Occipital lobe (tissue), 2 donors: Measurements from ENCODE around the gene TEX28. TPM values are rescaled to one million over a fixed set of nuclear protein-coding genes. Genes with fewer than 3 reads are reported as not detected.
"Not testable (repeated sequence)": the region's sequence is repeated elsewhere in the genome, so short reads cannot be mapped to it uniquely, and the experiment has no call there.

Experiments
- DNase-seq: peaks from one replicate; lab custom pipeline; 2025; lab: John Stamatoyannopoulos, UW
- total RNA-seq: library from RNA; depleted of rRNA; stranded (reverse); fragments of >200 nt; gene quantifications from one replicate; pipeline ENCODE4 v1.2.3, GENCODE V29; 2014

TEX28 gene
- total RNA-seq, 1 donor from 2014 or later = not detected

GRCh38 chrX:154247377-154248045 lies 47.4 kb downstream of the TEX28 start:
- not testable (repeated sequence) for DNase-seq

GRCh38 chrX:154239982-154240503 lies 54.9 kb downstream of the TEX28 start:
- DNase-seq = not testable (repeated sequence)

- not testable (repeated sequence) for DNase-seq
These were observed 55.9 kb downstream of the TEX28 start for GRCh38 chrX:154238939-154239559.

GRCh38 chrX:154233620-154234019 lies 61.3 kb downstream of the TEX28 start:
- not testable (repeated sequence) for DNase-seq

- DNase-seq = not testable (repeated sequence)
These were observed 63.5 kb downstream of the TEX28 start for GRCh38 chrX:154231443-154231842.

- DNase-seq = not testable (repeated sequence)
These were observed 68.2 kb downstream of the TEX28 start for GRCh38 chrX:154226706-154227105.

- not testable (repeated sequence) for DNase-seq
These were observed 69.6 kb downstream of the TEX28 start for GRCh38 chrX:154225292-154225691.

Other genes starting within 250 kb of the TEX28 start
- gene MECP2, start 197.4 kb downstream of the TEX28 start, total RNA-seq = 27.0 TPM
- not detected for gene OPN1LW, start 150.9 kb downstream of the TEX28 start, total RNA-seq
- not detected for gene OPN1MW, start 112.5 kb downstream of the TEX28 start, total RNA-seq
- not detected for gene OPN1MW2, start 75.4 kb downstream of the TEX28 start, total RNA-seq
- gene OPN1MW3, start 37.5 kb downstream of the TEX28 start, total RNA-seq = not detected
- 2.5 TPM for gene TKTL1, start 671 bp upstream of the TEX28 start, total RNA-seq
- 73.0 TPM for gene FLNA, start 79.5 kb upstream of the TEX28 start, total RNA-seq
- gene EMD, start 84.2 kb upstream of the TEX28 start, total RNA-seq = 17.2 TPM
- gene RPL10, start 103.3 kb upstream of the TEX28 start, total RNA-seq = 2,213 TPM
- gene DNASE1L1, start 114.1 kb upstream of the TEX28 start, total RNA-seq = 4.4 TPM
- gene TAFAZZIN, start 116.4 kb upstream of the TEX28 start, total RNA-seq = 10.9 TPM
- gene ATP6AP1, start 133.6 kb upstream of the TEX28 start, total RNA-seq = 42.7 TPM
- 192 TPM for gene GDI1, start 142.0 kb upstream of the TEX28 start, total RNA-seq
- gene FAM50A, start 149.0 kb upstream of the TEX28 start, total RNA-seq = 13.1 TPM
- gene PLXNA3, start 163.2 kb upstream of the TEX28 start, total RNA-seq = 14.5 TPM
- 13.4 TPM for gene LAGE3, start 184.2 kb upstream of the TEX28 start, total RNA-seq
- 33.7 TPM for gene UBL4A, start 191.5 kb upstream of the TEX28 start, total RNA-seq
- 3.4 TPM for gene SLC10A3, start 195.5 kb upstream of the TEX28 start, total RNA-seq
- gene FAM3A, start 221.1 kb upstream of the TEX28 start, total RNA-seq = 8.1 TPM